GM15510 (cell line): ENCODE results near the gene BAK1.

Experiments
- POLR2A ChIP-seq: IDR thresholded peaks from 3 replicates; pipeline ENCODE4 v1.6.1; 2011; ENCODE audit warnings: borderline replicate concordance; ENCODE audit not compliant: insufficient read length; ENCODE audit errors: extremely low read depth

BAK1 gene

GRCh38 chr6:33579828-33580714 lies at the start of gene BAK1:
TSS of gene BAK1 (minus strand) at chr6:33580276. CDS start at chr6:33577604, 2,672 bp downstream.
- peak; percentile 77 for TF ChIP-seq POLR2A

- no peak for TF ChIP-seq POLR2A
Measured at GRCh38 chr6:33628401-33628964, 48.4 kb upstream of the BAK1 start.

GRCh38 chr6:33627876-33628275 lies 47.8 kb upstream of the BAK1 start:
- no peak for TF ChIP-seq POLR2A

GRCh38 chr6:33624856-33625255 lies 44.8 kb upstream of the BAK1 start:
- TF ChIP-seq POLR2A = no peak

- no peak for TF ChIP-seq POLR2A
Measured at GRCh38 chr6:33623895-33624381, 43.9 kb upstream of the BAK1 start.

GRCh38 chr6:33622456-33623431 lies 42.7 kb upstream of the BAK1 start:
- TF ChIP-seq POLR2A = no peak

- no peak for TF ChIP-seq POLR2A
Measured at GRCh38 chr6:33621711-33622388, 41.8 kb upstream of the BAK1 start.

- peak; percentile 78 for TF ChIP-seq POLR2A
Measured at GRCh38 chr6:33620856-33621710, 41.0 kb upstream of the BAK1 start, which contains the start of gene ITPR3. TSS of gene ITPR3 (plus strand) at chr6:33621322. CDS start at chr6:33621603, 281 bp downstream.

- TF ChIP-seq POLR2A = peak; percentile 19
Measured at GRCh38 chr6:33620158-33620855, 40.2 kb upstream of the BAK1 start.

- TF ChIP-seq POLR2A = no peak
Measured at GRCh38 chr6:33619166-33619840, 39.2 kb upstream of the BAK1 start.

GRCh38 chr6:33616913-33617312 lies 36.8 kb upstream of the BAK1 start:
- TF ChIP-seq POLR2A = no peak

- TF ChIP-seq POLR2A = no peak
Measured at GRCh38 chr6:33616113-33616512, 36.0 kb upstream of the BAK1 start.
